LoVo (cell line): ENCODE measurements around the gene KDM4B.
"Not testable (repeated sequence)": the region's sequence is repeated elsewhere in the genome, so short reads cannot be mapped to it uniquely, and the experiment has no call there.

Experiments used
- DNase-seq: peaks from one replicate; pipeline ENCODE4 v3.0.0-alpha.2; 2016; ENCODE audit warnings: low spot score

Gene KDM4B

DNA sequence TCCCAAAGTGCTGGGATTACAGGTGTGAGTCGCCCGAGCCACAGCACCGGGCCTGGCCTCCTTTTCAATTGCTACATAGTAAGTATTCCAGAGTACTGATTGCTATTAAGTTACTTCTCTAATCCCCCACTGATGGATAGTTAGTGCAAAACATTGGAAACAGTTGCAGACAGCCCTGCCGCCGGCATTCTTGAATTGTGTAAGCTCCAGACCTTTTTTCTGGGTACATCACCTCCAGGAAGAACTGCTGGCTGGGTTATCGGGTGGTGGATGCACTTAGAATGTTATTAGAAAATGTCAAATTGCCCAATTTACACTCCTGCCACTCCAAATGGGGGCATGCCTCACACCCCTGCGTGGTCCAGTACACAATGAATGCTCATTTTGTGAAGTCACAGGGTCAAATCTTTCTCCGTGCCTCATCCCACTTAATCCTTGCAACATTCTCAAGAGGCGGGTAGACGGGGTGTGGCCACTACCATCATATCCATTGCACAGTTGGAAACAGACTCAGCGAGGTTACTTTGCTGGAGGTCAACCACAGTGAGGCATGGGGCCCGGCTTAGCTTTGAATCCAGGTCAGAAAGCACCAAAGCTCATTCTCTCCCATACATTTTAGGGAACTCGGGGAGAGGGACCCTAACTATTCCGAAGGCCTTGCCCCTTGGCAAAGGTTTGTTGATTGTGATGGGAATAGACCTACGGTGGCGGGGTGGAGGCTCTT lies 1.0 kb upstream of the KDM4B start:
- DNase-seq: no peak

GRCh38 chr19:4969292-4969771 lies 419 bp downstream of the KDM4B start:
- DNase-seq: no peak

DNA sequence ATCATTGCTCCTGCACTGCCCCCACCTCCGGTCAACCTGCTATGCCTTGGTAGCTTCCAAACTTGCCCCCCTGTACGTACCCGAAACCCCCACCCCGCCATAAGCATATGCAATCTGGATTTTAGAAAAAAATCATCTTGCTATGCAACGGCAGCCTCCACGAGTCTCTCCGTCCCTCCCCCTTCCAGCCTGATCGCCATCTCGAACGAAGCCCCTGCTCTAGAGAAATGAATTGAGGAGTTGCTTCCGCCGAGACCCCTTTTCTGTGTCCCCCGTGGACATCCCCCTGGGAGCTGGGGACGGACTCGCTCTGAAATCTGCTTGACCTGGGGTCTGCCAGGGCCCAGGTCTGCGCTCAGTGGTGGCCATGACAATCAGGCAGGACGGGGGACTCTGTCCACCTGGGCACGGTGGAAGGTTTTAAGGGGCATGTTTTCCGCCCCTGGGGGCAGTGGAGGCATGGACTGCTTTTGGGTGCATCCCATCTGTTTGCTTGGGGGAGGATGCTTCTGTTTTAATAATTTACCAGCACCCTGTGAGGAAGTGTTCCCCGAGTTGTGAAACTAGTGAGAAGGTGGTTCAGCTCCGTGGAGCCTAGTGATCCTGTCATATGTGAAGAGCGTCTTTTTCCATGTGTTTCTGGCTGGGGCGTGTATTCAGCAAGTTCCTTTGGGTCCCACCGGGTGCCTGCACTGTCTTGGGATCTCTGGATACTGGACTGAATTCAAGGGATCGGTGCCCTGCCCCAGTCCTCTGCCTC lies 1.0 kb downstream of the KDM4B start:
- peak; percentile 13 for DNase-seq

DNA sequence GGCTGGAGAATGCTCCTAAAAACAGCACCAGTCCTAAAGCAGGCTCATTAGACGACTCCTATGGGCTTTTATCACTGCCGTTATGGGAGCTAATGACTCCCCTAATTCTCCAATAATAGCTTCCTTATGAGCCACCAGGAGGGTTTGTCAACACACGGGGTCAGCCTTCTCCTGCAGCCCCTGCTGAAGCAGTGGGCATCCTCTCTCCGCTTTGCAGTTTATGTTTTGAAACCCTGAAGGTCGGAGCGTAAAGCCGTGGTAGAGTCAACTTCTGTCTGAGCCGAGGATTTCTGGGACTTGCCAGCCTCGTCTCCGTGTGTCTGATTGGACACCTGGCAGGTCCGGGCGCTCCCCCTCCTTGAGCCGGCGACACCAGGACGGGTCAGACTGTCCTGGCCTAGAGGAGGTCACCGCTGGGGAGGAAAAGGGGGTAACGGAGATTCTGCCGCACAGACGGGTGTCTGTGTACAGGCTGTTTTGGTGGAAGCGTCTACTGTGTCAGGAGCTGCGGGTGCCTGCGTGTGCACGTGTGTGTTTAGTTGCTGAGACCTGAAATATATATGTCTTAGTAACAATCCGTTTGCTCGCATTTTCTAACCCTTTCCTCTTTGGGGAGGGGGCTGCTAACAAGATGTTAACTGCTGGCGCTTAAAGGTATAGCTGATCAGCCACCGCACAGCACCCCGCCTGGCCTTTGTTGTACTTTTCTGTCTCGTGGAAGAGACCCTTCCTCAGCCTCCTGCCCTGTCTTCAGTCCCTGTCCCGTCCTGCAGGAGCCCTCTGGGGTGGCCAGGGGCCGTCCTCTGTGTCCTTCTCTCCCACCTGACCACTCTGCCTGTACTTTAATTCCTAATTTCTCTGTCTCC lies 1.9 kb downstream of the KDM4B start:
- peak; percentile 12 for DNase-seq

DNA sequence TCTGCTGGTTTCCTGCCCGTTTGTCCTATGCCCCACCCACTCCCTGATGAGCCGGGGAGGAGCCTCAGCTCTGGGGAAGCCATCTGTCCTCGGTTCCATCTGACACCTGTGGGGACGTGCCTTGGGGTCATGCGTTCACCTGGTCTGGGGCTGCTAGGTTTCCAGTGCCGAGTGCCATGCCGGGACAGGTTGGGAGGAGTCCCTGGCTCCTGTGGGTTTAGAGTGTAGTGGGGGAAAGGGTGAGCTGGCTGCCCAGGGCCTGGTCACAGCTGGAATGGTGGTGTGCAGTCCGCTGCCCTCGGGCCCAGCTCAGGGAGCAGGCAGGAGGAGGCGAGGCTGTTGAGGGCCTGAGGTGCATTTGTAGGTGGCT lies 2.5 kb downstream of the KDM4B start:
- DNase-seq: peak; percentile 38

GRCh38 chr19:4971816-4972495 lies 3.0 kb downstream of the KDM4B start:
- peak; percentile 8 for DNase-seq

DNA sequence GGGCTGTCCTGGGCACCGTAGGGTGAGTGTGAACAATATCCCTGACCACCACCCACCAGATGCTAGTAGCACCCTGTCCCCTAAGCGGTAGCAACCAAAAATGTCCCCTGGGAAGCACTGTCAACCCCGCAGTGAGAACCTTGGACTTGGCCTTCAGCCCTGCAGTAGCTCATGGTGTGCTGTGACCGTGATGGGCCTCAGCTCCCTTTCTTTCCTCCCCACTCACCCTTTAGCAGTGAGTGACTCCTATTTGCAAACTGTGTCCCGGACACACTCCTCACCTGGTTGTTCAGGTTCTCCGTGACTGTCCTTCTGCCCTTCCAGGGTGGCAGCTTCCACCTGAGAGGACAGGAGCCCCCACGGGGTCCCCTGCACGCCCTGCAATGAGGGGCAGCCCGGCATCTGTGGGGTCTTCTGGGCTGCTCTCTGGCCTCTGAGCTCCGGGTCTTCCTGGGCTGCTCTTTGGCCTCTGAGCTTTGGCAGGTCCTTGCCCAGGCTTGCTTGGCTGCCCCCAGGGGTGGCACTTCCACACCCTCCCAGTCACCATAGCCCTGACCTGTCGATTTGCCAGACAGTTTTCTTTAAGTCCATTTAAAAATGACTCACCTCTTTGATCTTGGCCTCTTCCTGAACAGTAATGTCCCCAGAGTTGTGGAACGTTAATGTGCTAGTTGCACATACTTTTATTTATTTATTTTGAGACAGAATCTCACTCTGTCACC lies 3.8 kb downstream of the KDM4B start:
- peak; percentile 88 for DNase-seq

DNA sequence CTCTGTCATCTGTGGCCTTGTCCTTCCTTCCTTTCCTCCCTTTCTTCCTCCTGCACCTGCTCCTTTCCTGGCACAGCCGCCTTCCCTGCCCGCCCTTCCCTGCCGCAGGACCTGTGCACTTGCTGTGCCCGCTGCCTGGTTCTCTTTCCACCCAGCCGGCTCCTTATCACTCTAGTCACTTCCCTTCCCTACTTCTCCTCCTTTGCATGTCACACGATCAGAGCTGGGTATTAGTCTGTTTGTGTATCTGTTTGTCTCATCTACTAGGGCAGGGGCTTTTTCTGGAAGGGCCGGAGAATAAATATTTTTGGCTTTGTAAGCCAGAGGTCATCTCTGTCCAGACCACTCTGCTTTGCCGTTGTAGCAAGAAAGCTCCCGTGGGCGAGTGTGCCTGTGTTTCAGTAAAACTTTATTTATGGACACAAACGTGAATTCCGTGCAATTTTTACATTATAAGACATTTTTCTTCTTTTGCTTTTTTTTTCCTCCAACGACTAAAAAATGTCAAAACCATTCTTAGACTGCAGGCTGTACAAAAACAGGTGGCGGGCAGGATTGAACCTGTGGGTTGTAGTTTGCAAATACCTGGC lies 6.1 kb downstream of the KDM4B start:
- DNase-seq: no peak

GRCh38 chr19:4975601-4976000 lies 6.7 kb downstream of the KDM4B start:
- DNase-seq: not testable (repeated sequence)

DNA sequence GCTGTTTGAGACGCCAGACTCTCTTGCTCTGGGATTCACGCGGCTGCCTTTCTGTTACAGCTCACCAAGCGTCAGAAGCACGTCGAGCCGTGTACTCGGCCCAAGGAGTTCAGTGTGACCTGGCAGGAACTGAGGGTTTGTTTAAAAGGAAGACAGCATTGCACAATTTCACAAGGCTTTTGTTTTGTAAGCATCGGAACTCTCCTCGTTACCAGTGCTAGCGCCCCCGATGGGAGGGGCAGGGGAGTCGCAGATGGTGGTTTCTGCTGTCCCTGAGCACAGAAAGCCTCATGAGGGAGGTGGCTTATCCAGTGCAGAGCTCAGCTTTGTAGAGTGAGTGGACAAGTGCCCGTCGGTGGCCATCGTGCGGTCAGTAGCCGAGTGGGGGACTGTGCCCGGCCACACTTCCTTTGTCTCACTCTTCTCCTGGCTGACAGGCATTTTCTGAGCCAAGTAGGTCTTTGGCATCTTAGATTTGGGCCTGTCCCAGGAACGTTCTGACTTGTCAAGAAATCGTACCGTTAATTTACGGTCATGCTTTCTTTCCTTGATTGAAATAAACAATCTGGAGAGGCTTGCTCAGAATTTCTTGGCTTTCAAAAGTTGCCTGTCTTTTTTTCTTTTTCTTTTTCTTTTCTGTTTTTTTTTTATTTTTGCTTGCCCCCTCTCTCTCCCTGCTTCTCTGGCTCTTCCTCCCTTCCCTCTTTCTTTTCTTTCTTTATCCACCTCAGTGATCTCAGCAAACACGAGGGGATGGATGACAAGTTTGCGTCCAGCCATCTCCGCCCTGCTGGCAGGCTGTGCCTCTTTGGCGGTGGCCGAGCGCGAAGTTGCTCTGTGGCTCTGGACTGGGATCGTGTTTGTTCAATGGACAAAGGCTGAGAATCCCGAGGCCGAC lies 7.7 kb downstream of the KDM4B start:
- DNase-seq: no peak

GRCh38 chr19:4977299-4978174 lies 8.6 kb downstream of the KDM4B start:
- no peak for DNase-seq

DNA sequence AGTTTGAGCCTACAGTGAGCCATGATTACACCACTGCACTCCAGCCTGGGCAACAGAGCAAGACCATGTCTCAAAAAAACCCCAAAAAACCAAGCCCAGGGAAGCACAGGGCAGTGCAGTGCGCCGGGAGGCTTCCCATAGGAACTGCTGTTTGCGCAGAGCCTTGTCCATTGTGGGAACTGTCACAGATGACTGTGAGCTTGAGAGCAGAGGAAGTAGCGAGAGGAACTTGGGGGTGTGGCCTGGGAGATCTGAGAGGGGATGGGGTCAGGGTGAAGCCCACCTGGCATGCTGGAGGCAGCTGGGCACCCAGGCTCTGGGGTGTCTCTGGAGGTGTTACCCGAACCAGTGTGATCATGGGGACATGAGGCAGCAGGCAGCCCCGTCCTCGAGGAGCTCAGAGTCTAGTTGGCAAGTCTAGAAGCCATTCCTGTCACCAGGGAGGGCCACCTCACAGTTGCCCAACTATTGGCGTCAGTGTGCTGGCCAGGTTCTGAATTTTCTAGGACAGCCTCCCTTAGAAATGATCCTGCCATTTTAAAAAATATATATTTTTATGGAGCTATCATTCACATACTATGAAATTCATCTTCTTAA lies 10.4 kb downstream of the KDM4B start:
- no peak for DNase-seq

- no peak for DNase-seq
These were observed 11.2 kb downstream of the KDM4B start for GRCh38 chr19:4980067-4980466.

GRCh38 chr19:4980838-4981680 lies 12.1 kb downstream of the KDM4B start:
- no peak for DNase-seq

DNA sequence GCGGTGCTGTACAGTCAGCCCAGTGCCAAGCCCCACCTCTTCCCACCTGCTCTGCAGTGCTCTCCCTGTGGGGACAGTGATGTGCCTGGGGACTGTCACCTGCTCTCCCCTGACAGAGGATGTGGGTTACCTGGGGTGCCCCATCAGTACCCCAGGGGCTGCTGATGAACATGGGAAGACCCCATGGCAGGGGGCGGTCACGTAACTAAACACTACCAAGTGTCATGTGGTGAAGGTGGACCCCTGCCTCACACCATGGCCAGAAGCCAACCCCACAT lies 12.7 kb downstream of the KDM4B start:
- no peak for DNase-seq

GRCh38 chr19:4983346-4984105 lies 14.6 kb downstream of the KDM4B start:
- no peak for DNase-seq

DNA sequence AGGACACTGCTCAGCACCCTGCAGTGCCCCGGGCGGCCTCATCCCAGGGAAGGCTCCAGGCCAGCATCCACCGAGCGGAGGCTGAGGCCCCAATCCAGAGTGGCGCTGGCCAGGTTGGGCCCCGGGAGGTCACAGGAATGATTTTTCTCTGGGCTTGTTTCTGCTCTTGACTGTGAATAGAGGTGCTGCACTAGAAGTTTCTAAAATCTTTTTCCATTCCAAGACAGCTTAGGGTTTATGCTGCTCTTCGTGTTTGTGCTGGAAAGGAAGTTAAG lies 15.1 kb downstream of the KDM4B start:
- no peak for DNase-seq
